ENCODE measurements around the gene ADRM1.
A peak's percentile ranks its signal among the peaks of the same experiment; 100 is the strongest.

ADRM1 gene

GRCh38 chr20:62357187-62357667, 54.4 kb downstream of the ADRM1 start:
- Histone ChIP-seq H4K8ac (ENCODE audit: low read depth, low read length) (no peak overlapping the region), H2AK5ac (ENCODE audit: low read length) (no peak overlapping the region), H3K18ac (ENCODE audit: low read length) (no peak overlapping the region), H3K27ac (ENCODE audit: low read depth, low read length) (no peak overlapping the region), H3K4ac (ENCODE audit: low read depth, low read length) (no peak overlapping the region), H3K79me2 (ENCODE audit: control insufficient read depth, insufficient read depth, low read length) (peaks cover 38% of the 10 kb centered on the region), H3K36me3 (ENCODE audit: control insufficient read depth, insufficient read depth, low read length) (no peaks in the 10 kb centered on the region), H3K23ac (ENCODE audit: low read length) (no peak overlapping the region), H3K4me2 (ENCODE audit: low read length) (no peak overlapping the region), H3K4me1 (ENCODE audit: control insufficient read depth, low read depth, low read length) (peaks cover 15% of the 10 kb centered on the region), H3K9ac (ENCODE audit: low read length) (no peak overlapping the region), H4K5ac (ENCODE audit: low read length) (no peak overlapping the region), H3K27me3 (ENCODE audit: insufficient read depth, low read length, poor library complexity) (no peaks in the 10 kb centered on the region), H2BK120ac (ENCODE audit: low read depth, low read length) (no peak overlapping the region), H3K79me1 (ENCODE audit: low read length) (peaks cover 2% of the 10 kb centered on the region), H3K4me3 (ENCODE audit: low read length) (no peak overlapping the region), H2BK5ac (ENCODE audit: low read length) (no peak overlapping the region), H2BK15ac (replicated peaks; ENCODE audit: low read depth) (no peak overlapping the region), H3K56ac (ENCODE audit: low read length) (peak overlapping the region; percentile 49)
- no CpG with 5 or more reads among the region's 25 CpGs for WGBS (ENCODE audit: extremely low coverage, insufficient coverage, low lambda C conversion rate)
- no peak for DNase-seq

GRCh38 chr20:62357681-62358080, 54.9 kb downstream of the ADRM1 start:
- Histone ChIP-seq H3K79me2 (ENCODE audit: control insufficient read depth, insufficient read depth, low read length) (peaks cover 38% of the 10 kb centered on the region), H3K4me3 (ENCODE audit: low read length) (no peak overlapping the region), H3K36me3 (ENCODE audit: control insufficient read depth, insufficient read depth, low read length) (no peaks in the 10 kb centered on the region), H3K4me2 (ENCODE audit: low read length) (no peak overlapping the region), H2BK120ac (ENCODE audit: low read depth, low read length) (no peak overlapping the region), H3K9ac (ENCODE audit: low read length) (no peak overlapping the region), H2BK15ac (replicated peaks; ENCODE audit: low read depth) (no peak overlapping the region), H3K4me1 (ENCODE audit: control insufficient read depth, low read depth, low read length) (peaks cover 16% of the 10 kb centered on the region), H4K5ac (ENCODE audit: low read length) (no peak overlapping the region), H3K79me1 (ENCODE audit: low read length) (peaks cover 5% of the 10 kb centered on the region), H3K27me3 (ENCODE audit: insufficient read depth, low read length, poor library complexity) (no peaks in the 10 kb centered on the region), H3K23ac (ENCODE audit: low read length) (no peak overlapping the region), H2AK5ac (ENCODE audit: low read length) (no peak overlapping the region), H3K27ac (ENCODE audit: low read depth, low read length) (no peak overlapping the region), H3K4ac (ENCODE audit: low read depth, low read length) (no peak overlapping the region), H4K8ac (ENCODE audit: low read depth, low read length) (no peak overlapping the region), H3K56ac (ENCODE audit: low read length) (no peak overlapping the region), H3K18ac (ENCODE audit: low read length) (no peak overlapping the region), H2BK5ac (ENCODE audit: low read length) (no peak overlapping the region)
- DNase-seq: no peak
- no CpG with 5 or more reads among the region's 7 CpGs for WGBS (ENCODE audit: extremely low coverage, insufficient coverage, low lambda C conversion rate)
